HFFc6 (cell line): ENCODE measurements around the gene ASPG. TPM values are rescaled to one million over a fixed set of nuclear protein-coding genes. Genes with fewer than 3 reads are reported as not detected.

Experiments used
- DNase-seq: peaks from one replicate; pipeline ENCODE4 v3.0.0-alpha.2; 2018
- H3K27ac Mint-ChIP-seq: 2 replicates; pipeline ENCODE4 v1.8.0; 2020; ENCODE audit warnings: mild to moderate bottlenecking, mixed read lengths
- H3K27me3 Mint-ChIP-seq: 2 replicates; pipeline ENCODE4 v1.8.0; 2021; ENCODE audit warnings: mild to moderate bottlenecking, moderate library complexity, mixed read lengths; ENCODE audit not compliant: insufficient read depth
- H3K36me3 Mint-ChIP-seq: 2 replicates; pipeline ENCODE4 v1.8.0; 2021; ENCODE audit warnings: low read depth, mixed read lengths
- H3K4me1 Mint-ChIP-seq: 2 replicates; pipeline ENCODE4 v1.8.0; 2020; ENCODE audit warnings: low read depth, mixed read lengths
- H3K4me3 Mint-ChIP-seq: 2 replicates; pipeline ENCODE4 v1.8.0; 2020; ENCODE audit warnings: mild to moderate bottlenecking, moderate library complexity, mixed read lengths
- H3K9me3 Mint-ChIP-seq: 2 replicates; pipeline ENCODE4 v1.8.0; 2020; ENCODE audit warnings: mild to moderate bottlenecking, mixed read lengths
- CTCF ChIP-seq: fragments of 200-600 bp; sonication (generic); IDR thresholded peaks from 2 replicates; pipeline ENCODE4 v1.5.0; 2021; ENCODE audit warnings: antibody characterized with exemption, mild to moderate bottlenecking
- total RNA-seq, 6 experiments: library from RNA; stranded (reverse); fragmentation: NEBNext Ultra II Directional; extraction: Animal tissue kit (Norgen Biotek cat#: 25700); gene quantifications; 2 replicates in 1 of 6; 3 replicates in 5 of 6; pipeline ENCODE4 v1.2.3, GENCODE V29; 2021

The ASPG gene
- total RNA-seq, 6 experiments from 2014 or later = not detected

DNA sequence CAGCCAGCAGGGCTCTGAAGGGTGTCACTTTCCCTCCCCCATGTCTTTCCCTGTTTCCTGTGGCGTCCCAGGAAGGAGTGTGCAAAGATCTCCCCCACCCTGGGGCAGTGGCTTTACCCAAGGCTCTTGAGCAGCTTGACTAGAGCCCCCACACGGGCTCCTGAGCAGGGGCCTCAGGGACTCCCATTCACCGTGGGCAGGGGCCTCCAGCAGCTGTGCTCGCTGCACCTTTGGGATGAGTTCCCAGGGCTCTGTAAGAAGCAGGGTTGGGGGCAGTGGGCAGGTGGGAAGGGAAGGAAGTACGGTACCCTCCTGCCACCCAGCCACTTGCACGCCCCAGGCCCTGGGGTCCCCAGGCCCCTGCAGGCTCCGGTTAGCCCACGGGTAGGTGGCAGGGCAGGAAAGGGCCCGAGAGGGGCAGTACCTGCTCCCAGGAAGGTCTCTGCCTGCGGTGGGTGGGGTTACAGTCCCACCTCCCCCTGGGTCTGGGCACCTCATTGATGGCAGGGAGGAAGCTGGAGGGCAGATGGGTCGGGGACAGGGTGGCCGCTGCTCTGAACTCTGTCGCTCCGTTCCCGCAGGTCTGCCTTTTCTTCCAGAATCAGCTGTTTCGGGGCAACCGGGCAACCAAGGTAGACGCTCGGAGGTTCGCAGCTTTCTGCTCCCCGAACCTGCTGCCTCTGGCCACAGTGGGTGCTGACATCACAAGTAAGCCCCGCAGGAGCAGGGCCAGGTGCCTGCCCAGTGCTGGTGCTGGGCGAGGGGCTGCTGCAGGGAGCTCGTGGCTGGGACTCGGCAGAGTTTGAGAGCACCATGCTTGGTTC lies 13.0 kb downstream of the ASPG start:
- Mint-ChIP-seq H3K9me3 (no peaks in the 10 kb centered on the region), H3K27ac (no peak overlapping the region), H3K36me3 (no peaks in the 10 kb centered on the region), H3K4me3 (no peak overlapping the region), H3K27me3 (peaks cover 5% of the 10 kb centered on the region; the same call in 1 of the 2 replicates), H3K4me1 (no peaks in the 10 kb centered on the region)
- no peak for DNase-seq
- no peak for TF ChIP-seq CTCF

GRCh38 chr14:104099096-104100041 lies 13.9 kb downstream of the ASPG start:
- no peak overlapping the region for H3K4me3 Mint-ChIP-seq
- H3K27ac Mint-ChIP-seq = no peak overlapping the region
- H3K36me3 Mint-ChIP-seq = no peaks in the 10 kb centered on the region
- H3K4me1 Mint-ChIP-seq = no peaks in the 10 kb centered on the region
- H3K9me3 Mint-ChIP-seq = no peaks in the 10 kb centered on the region
- TF ChIP-seq CTCF = no peak
- no peak for DNase-seq
- H3K27me3 Mint-ChIP-seq = peaks cover 5% of the 10 kb centered on the region; the same call in 1 of the 2 replicates

GRCh38 chr14:104100171-104101085 lies 14.9 kb downstream of the ASPG start:
- H3K9me3 Mint-ChIP-seq = no peaks in the 10 kb centered on the region
- H3K4me1 Mint-ChIP-seq = no peaks in the 10 kb centered on the region
- TF ChIP-seq CTCF = no peak
- H3K4me3 Mint-ChIP-seq = no peak overlapping the region
- no peak overlapping the region for H3K27ac Mint-ChIP-seq
- H3K27me3 Mint-ChIP-seq = 0 out of 2 replicates have a peak, but pooled peaks cover 3% of the 10 kb centered on the region
- DNase-seq = no peak
- no peaks in the 10 kb centered on the region for H3K36me3 Mint-ChIP-seq

DNA sequence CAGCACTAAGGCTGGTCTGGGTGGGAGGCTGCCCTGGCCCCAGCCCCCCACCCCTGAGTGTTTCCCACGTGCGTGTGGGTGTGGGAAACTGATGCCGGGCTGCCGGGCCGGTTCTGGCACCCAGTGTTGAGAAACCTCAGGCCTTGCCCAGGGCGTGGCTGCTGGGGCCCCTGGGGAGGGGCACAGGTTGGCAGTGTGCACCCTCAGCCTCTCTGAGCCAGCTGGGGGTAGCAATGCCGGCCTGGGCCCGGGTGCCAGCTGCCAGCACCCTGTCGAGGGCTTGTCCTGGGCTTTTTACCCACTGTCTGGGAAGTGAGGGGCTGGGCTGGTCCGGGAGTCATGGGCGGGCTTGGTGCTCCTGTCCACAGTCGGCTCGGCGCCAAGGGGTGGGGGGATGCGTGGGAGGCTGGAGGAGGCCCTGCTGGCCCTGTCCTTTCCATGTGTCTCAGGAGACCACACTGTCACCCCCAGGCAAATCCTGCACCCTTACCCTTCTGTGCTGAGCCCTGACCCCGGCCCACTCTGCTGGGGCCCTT lies 15.7 kb downstream of the ASPG start:
- Mint-ChIP-seq H3K4me3 (no peak overlapping the region), H3K36me3 (no peaks in the 10 kb centered on the region), H3K9me3 (no peaks in the 10 kb centered on the region), H3K27me3 (0 out of 2 replicates have a peak, but pooled peaks cover 3% of the 10 kb centered on the region), H3K4me1 (no peaks in the 10 kb centered on the region), H3K27ac (no peak overlapping the region)
- DNase-seq = no peak
- TF ChIP-seq CTCF = no peak
